Neural progenitor cell (in vitro differentiated cells): Measurements from ENCODE around the gene CYBC1.

Source experiments
- CTCF ChIP-seq: fragments of 200-600 bp; sonication (generic); IDR thresholded peaks from 2 replicates; pipeline ENCODE4 v1.5.1; 2017; ENCODE audit warnings: antibody characterized with exemption, mild to moderate bottlenecking
- EZH2phosphoT487 ChIP-seq: fragments of 200-600 bp; sonication (generic); IDR thresholded peaks from 2 replicates; pipeline ENCODE4 v1.6.1; 2017; ENCODE audit warnings: antibody characterized with exemption

GRCh38 chr17:82457929-82458178 is 7.3 kb upstream of the CYBC1 start:
- no peak for TF ChIP-seq CTCF
- no peak for TF ChIP-seq EZH2phosphoT487
